ENCODE measurements around the gene C2CD2.
"Not testable (repeated sequence)": the region's sequence is repeated elsewhere in the genome, so short reads cannot be mapped to it uniquely, and the experiment has no call there.

Gene C2CD2

DNA sequence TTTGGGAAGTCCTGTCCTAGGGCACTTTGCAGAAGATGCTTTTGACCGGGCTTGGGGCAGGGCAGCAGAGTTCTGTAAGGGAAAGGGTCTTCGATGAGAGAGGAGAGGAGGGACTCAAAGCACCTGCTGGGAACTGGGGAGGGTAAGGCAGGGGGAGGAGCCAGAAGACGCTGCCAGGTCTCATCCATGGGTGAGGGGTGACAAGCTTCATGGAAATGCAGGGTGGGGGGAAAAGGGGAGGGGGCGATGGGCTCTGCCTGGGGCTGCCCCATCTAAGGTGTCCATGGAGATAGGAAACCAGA, 20.9 kb upstream of the C2CD2 start:
- no peak for ATAC-seq

DNA sequence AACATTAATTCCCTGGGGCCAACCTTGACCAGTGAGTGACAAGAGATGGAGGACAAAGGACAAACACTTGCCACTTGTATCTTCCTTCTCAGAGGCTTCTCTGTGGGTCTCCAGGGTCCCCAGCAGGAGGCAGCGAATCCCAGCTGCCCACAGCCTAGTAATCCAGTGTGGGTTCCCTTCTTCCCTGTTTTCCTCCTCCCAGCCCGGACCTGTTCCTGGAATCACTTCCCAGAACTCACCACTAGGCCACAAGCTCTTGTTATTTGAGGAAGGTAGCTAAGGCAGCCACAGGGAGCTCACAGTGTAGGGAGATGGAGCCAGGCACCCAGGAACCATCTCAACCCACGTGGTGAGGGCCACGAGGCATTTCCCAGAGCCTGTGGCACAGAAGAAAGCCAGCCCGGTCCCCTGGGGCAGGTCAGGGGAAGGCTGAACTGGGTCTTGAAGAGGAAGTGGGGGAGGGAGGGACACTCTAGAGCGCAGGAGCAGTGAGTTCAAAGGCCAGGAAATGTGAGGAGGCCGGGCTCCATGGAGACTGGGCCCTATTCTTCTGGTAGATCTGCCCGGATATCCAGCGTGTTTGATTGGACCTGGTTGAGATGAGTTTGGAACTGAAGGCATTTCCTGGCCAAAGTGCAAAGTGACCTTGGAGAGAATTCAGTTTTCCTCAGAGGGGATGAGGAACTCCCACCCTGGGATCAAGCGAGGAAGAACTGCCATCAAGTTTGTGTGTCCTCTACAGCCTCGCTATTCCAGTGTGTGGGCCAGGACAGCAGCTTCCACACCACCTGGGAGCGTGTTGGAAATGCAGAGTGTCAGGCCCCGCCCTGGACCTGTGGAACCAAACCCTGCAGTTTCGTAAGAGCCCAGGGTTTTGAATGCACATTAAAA, 20.3 kb upstream of the C2CD2 start:
- peak; percentile 51 to 67 for ATAC-seq

DNA sequence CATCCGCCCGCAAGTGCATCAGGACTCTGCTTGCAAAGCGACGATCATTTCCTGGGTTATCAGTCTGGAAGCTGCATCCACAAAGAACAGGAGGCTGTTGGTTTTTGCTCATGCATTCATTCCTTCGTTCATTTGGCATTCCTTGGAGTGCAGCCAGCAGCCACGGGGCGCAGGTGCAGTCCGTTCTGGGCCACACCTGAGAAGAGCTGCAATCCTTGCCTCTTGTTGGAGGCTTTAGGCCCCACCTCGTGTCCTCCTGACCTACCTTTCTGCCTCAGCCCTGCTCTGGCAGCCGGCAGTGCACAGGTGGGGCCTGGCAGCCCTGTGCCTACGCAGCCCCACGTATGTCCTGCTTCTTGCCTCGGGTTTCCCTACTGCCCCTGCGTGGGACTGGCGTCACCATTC, 19.6 kb upstream of the C2CD2 start:
- ATAC-seq: no peak

DNA sequence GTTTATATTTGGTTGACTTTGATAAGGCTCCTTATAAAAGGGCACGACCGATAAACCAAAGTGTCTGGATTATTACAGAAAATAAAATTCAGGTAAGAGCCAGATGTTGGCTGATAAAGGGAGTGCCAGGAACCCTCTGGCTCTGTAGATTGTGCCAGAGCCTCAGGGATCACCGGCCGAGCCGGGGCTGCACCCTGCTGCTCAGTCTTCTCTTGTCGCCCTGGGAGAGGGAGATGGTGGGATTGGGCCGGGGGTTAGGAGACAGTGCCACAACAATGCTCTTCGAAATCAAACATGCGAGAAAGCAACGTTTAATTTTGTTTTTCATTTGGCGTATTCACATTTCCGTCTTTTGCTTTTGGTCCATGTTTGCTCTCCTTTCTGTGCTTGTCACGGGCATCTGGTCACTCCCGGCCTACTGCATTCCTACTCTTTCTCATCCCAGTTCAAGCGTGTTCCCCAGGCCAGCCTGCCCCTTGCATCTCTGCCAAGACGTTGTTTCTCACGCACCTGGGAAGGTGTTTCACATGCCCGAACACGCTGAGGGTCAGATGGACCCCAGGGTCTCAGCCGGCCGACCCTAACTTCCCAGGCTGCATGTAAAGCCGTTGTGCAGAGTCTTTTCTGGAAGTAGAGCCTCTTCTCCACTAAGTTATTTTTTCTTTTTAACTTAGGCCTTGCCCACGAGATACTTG, 18.8 kb upstream of the C2CD2 start:
- ATAC-seq: no peak

DNA sequence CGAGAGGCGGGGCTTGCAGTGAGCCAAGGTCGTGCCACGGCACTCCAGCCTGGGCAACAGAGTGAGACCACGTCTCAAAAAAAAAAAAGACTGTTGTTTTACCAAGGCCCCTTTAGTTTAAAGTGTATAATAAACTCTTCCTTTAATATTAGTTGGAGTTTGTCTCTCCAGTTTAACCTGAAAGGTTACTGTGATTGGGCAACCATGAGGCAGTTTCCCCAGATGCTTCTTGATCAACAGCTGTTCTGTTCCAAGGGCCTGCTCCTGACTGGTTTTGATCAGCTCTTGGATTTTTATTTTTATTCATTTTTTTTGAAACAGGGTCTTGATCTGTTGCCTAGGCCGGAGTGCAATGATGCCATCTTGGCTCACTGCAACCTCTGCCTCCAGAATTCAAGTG, 18.1 kb upstream of the C2CD2 start:
- ATAC-seq: no peak

DNA sequence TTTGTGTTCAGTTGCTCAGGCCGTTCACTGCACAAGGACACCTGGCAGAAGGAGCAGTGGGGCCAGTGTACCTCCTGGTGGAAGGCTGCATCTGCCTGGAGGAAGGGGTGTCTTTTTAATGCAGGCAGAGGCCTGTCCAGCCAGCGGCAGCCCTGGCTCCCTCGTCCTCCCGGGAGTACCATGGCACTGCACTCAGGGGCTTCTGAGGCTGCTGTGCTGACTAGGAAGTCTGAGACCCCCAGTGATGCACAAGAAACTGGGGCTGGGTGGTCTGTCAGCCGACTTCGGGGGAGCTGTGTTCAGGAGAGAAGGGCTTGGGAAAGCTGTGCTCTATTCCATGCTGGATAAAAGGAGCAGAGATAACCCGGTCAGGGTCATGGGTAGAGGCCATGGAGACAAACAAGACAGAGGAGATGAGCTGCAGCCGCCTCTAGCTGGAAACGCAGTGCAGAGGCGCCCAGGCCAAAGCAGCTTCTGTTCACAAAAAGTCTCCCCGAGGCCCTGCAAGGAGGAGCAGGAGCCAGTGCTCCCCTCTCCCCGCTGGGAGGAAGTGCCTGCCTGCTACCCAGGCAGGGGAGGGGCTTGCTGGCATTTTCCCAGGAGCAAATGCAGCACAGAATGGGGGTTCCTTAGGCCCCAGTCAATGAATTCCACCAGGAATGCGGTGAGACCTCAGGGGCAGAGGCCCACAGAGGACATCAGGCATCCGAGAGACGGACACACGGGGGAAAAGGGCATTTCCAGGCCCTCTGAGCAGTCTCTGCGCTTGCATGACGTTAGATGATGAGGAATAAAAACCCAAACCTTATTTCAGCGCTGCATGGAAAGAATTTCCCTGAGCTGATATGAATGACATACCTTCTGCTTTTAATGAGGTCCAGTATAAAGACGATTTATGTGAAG, 17.2 kb upstream of the C2CD2 start:
- no peak for ATAC-seq

DNA sequence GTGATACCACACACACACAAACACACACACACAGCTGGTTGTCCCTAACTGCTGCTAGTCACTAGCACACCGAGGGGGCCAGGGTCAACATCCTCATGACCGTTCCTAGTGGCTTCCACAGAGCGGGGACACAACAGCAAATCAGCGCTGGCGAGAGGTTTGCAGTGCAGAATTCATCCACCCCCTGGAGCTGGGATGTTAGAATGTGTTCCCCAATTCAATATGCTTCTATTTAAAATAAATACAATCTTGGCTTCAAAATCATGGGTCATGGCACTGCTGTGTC, 16.2 kb upstream of the C2CD2 start:
- no peak for ATAC-seq

DNA sequence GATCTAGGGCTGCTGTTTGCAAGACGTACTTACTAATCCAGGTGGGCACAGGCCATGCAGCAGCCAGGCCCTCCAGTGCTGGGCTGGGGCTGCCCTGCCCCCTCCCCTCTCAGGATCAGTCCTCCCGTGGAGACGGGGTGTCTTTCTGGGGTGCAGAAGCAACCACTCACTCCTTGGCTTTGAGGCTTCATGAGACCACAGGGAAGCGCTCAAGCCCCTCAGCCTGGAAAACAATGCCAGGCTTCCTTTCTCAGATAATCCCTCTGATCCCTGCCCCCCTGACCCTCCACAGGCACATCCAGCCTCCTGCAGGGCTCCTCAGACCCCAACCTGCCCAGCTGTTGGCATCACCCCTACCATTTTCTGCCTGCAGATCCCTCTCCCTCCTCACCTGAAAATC, 13.9 kb upstream of the C2CD2 start:
- no peak for ATAC-seq

DNA sequence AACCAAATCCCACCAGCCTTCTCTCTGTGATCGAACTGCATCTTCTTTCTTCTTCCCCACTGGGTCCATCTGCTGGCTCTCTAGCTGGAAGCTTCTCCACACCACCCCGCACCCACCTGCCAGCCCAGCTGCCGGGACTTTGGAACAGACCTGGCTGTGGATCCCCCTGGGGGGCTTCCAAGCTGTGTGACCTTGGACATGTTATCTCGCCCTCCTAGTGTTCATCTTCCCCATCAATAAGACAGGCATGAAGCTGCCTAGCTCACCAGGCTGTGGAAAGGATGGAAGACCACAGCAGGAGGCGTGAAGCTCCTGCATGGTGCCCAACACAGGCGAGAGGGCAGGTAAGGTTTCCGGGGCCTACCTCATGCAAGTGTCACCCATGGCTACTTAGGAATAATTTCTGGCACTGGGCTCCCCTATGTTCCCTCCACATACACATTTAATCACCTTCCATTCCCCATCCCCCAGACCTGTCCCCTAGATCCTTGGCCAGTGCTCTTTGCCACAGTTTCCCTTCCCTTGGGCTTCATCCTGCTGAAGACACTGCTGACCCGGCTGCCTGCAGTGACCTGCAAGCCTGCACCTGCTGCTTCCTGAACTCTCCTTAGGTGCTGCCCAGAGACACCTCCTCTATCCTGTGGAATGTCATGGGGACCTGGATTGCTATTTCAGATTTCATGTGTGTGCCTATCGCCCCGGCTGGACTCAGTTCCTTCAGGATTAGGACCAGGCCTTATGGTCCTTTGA, 13.2 kb upstream of the C2CD2 start:
- ATAC-seq: no peak

DNA sequence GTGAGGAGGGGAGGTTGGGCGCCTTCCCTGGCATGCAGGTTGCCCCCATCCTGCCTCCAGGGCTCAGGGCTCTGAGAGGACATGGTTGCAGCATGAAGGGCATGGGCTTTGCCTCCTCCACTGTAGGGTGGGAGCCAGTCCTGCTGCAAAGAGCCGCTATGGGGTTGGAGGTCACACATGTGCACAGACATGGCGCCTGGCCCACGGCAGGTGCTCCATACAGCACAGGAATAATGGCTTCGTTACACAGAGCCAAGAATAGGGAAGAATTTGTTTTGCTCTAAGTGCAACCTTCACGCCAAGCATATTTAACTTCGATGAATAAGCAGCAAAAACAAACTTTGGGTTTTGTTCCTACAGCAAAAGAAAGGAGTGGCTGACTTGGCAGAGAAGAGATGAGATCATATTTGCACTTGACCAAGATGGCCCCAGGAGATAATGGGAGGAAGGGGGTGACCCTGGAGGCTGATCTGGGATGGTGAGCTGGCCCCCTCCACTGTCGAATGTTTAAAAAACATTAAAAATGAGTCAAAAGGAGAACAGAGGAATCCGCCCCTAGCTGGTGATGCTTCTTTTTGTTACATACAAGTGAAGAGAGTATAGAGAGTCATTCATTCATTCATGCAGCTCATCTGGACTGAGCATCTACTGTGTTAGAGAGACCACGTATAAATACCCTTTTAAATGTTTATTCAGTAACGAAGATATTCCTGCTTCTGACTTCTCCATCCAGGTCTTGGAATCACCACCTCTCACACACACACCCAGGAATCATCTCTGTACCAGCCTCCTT, 12.4 kb upstream of the C2CD2 start:
- ATAC-seq: no peak

DNA sequence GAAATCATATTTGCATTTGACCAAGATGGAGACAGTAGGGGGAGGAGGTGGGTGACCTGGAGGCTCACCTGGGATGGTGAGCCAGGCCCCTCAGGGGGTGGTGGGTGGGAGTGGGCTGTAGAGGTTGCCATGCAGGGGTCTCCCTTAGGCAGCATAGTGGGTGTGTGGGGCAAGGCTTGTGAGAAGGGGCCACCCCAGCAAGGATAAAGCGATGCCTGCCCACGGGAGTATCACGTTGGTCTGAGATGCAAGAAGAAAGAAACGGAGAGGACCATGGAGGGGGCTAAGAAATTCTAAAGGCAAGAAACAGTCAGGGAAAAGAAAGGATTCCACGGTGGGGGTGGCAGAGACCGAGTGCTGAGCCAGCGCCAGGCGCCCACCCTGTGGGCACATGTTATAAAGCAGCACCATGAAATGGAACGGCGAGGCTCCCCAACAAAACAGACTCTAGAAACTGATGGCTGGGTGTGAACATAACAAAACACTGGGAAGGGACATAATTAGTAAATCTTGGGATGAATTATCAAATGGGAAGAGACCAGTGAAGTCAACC, 11.7 kb upstream of the C2CD2 start:
- no peak for ATAC-seq

DNA sequence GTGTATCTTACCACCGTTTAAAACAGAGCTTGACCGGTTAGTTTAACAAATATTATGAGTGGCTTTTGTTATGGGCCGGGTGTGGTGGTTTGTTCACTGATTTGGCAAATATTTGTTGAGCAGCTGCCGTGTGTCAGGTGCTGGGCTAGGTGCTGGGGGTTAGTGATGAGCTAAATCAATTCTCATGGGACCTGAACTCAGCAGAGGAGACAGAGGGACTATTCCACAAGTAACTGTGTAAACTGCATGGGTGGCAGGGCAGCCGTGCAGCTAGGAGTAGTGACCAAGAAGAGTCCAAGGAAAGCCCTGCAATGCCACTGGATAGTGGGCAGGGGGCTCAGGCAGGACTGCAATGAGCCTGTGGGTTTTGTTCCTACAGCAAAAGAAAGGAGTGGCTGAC, 11.2 kb upstream of the C2CD2 start:
- ATAC-seq: no peak

DNA sequence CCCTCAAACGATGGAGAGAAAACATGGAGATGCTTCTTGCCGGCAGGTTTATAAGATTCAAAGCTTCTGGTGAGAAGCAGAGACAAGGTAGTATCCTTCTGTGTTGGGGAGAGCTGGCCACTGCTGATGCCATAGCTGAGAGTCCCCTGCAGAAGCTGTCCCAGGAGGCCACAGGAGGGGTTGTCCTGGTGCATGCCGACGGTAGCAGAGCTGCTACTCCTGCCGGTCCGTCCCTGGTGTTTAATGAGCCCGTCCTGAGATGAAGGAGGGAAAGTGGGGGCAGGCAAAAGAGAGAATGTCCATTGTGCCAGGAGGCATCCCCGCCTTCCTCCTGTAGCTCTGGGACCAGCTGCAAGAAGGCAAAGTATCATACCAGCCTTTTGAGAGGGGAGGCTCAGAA, 10.4 kb upstream of the C2CD2 start:
- no peak for ATAC-seq

DNA sequence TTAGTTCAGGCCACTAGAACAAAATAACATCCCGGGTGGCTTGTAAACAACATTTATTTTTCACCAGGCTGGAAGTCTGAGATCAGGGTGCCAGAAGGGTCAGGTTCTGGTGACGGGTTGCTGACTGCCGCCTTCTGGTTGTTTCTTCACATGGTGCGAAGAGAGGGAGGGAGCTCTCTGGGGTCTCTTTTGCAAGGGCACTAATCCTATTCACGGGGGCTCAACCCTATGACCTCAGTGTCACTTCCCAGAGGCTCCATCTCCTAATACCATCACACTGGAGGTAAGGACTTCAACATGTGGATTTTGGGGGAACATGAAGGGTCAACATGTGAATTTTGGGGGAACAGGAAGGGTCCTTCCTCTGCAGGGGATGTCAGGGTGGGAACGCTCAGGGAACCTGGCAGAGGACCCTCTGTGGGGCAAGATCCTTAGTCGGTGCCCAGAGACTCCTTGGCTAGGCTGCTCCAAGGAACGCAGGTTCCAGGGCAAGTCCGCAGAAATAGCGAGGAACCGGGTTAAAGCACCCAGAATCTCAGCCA, 8.7 kb upstream of the C2CD2 start:
- ATAC-seq: no peak

DNA sequence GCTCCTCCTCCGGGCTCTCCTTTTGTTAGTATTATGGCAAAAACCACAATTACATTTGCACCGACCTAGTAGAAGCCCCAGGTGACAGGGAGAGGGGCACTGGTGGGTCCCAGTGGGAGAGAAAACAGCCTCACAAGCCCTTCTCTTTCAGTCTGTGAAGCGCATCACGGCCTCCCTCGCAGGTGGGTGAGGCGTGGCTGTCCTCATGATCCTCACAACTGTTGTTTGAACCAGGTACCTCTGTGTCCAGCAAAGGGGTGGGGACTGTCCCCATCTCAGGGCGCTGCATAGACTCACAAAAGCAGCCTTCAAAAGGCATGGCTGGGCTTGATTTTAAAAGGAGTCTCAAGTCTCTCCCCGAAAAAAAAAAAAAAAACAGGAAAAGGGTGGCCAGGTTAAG, 7.9 kb upstream of the C2CD2 start:
- ATAC-seq: no peak

DNA sequence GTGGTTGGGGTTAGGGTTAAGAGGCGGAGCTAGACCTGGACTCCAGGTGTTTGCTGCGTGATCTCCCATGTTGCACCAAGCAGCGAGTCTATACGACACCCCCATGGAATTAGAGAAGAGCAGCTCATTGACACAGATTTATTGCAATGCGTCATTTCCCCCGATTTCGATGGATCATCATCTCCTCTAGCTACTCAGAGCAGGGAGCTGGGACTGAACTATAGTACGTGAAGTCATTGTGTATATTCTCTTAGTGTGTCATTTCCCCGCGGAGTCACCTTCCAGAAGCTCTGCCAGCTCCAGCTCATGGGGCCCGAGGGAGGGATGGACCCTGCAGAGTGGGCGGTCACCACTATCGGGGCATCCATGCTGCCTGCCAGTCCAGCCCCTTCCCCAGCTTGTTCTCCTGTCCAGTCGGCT, 7.5 kb upstream of the C2CD2 start:
- no peak for ATAC-seq

DNA sequence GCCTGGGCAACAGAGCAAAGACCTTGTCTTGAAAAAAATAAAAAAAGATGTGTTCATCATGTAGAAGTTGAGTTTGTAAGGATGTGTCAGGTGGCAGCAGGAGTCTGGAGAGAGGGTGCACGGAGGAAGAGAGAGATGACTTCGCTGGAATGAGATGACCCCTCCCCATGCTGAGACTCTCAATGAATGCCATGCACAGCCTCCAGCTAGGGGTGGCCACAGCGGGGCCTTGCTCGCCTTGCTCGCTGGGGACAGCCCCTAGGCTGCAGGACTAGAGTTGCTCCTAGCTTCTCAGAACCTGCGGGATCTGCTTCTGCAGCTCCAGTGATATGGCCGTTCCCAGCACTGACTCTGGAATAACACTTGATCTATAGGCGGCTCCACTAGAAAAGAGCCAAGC, 6.6 kb upstream of the C2CD2 start:
- no peak for ATAC-seq

DNA sequence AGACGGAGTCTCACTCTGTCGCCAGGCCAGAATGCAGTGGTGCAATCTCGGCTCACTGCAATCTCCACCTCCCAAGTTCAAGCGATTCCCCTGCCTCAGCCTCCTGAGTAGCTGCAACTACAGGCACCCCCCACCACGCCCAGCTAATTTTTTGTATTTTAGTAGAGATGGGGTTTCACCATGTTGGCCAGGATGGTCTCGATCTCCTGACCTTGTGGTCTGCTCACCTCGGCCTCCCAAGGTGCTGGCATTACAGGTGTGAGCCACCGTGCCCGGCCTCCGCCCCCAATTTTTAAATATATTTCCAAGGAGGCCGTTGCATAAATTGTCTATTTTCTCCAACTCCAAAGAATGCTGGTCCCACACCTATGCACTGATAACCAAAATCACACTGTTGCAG, 5.9 kb upstream of the C2CD2 start:
- not testable (repeated sequence) for ATAC-seq

DNA sequence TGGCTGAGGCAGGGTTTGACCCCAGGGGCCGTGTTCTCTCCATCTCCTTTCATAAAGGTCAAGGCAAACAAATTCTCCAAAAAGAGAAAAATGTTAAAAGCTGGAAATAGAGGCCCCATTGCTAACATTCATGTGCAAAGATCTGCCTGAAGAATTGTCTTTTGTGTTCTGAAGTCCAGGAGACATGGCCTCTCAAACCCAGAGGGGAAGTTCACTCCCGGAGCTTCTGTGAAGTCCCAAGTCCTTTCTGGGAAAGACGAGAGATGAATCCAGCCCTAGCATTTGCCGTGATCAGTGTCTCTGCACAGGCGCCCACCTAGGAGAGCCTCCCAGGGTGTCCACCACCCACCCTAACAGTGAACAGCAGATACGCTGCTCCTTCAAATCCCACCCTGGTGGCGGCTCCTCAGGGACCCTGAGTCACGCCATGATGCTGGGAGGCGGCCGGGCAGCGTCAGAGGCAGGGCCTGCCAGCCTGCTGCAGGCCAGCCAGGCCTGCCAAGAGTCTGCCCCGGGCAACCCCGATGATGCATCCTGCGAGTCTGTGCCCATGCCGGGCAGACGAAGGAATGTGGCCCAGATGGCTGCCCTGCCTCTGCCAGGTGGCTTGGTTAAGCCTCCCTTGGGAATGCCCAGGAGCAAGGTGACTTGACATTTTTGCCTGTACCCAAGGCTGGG, 5.2 kb upstream of the C2CD2 start:
- no peak for ATAC-seq

DNA sequence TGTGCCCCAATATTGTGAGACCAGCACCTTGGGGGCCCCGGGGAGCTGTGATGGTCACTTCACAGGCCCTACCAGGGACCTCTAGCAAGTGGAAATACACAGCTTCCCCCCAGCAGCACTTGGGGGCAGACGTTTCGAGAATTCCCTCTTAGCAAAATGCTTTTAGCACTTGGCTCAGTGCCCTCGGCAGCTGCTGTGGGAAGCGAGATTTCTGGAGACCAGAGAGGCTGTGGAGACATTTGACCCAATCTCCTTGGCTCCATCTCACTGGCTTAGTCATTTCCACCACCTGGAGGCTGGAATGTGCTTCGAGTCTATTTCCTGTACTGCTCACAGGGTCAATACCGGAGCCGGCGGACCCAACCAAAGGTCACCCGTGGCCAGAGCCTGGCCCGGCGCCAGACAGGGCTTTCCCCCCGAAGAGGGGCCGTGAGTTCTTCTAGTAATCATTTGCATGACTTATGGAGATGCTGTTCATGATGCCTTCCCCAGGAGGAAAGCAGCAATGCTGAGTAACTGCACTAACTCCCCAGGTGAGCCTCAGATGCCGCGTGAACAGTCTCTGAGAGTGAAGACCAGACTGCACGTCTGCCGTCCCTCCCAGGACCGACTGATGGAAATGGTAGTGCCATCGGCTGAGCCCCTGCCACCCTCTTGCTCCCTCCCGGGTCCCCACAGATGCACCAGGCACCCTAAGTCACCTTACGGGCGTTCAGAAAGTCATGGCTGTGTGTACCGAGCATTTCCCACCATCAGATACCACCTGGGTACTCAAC, 4.4 kb upstream of the C2CD2 start:
- no peak for ATAC-seq

Data from activated CD4-positive, CD25-positive, alpha-beta regulatory T cell treated with anti-CD3 and anti-CD28 coated beads, Interleukin-2, amount 50 U/mL, for 24 hours (primary cell).